HG03139 (cell line): Measurements from ENCODE around the gene TSPYL4.

Source experiments
- ATAC-seq: cut with Tn5 transposase; IDR thresholded peaks from one replicate; pipeline ENCODE4 v1.9.1; 2021; ENCODE audit not compliant: unreplicated experiment

Gene TSPYL4

GRCh38 chr6:116229287-116229913, 24.5 kb downstream of the TSPYL4 start:
- ATAC-seq: no peak

- no peak for ATAC-seq
Observed at GRCh38 chr6:116223355-116223754, 30.5 kb downstream of the TSPYL4 start.

GRCh38 chr6:116221911-116222310, 32.0 kb downstream of the TSPYL4 start:
- no peak for ATAC-seq

- no peak for ATAC-seq
Observed at GRCh38 chr6:116221067-116221466, 32.8 kb downstream of the TSPYL4 start.

DNA sequence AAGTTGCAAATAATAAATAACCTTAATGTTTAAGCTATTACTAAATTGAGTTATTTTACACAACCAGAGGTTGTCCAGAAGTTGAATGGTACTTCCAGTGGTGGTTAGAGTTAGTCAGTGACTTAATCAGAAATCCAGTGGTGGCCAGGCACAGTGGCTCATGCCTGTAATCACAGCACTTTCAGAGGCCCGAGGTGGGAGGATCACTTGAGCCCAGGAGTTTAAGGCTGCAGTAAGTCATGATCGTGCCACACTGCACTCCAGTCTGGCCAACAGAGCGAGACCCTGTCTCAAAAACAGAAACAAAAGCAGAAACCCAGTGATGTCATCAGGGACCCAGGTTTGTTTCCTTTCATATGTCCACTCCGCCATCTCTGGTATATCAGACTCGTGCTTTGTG, 35.0 kb downstream of the TSPYL4 start:
- ATAC-seq: no peak

- ATAC-seq: no peak
Observed at GRCh38 chr6:116218172-116218633, 35.7 kb downstream of the TSPYL4 start.

GRCh38 chr6:116217069-116217468, 36.8 kb downstream of the TSPYL4 start:
- no peak for ATAC-seq

GRCh38 chr6:116215414-116215813, 38.5 kb downstream of the TSPYL4 start:
- ATAC-seq: no peak

GRCh38 chr6:116214681-116215080, 39.2 kb downstream of the TSPYL4 start:
- no peak for ATAC-seq

GRCh38 chr6:116210750-116211425, 43.0 kb downstream of the TSPYL4 start:
- ATAC-seq: no peak

DNA sequence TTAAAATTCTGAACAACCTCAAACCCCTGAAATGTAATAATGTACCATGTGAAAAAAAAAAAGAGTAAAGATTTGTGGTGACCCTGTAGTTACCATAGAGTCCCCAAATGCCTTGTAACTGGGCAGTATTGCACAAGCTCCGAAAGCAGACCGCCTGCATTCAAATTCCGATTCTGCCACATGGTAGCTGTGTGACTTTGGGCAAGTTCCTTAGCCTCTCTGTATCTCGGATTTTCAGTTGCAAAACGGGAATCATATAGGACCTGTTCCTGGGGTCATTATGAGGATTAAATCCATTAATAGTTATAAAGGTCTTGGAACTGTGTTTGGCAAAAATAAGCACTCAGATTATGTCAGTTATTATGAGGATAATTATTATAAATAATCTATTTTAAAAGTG, 43.6 kb downstream of the TSPYL4 start:
- ATAC-seq: no peak

DNA sequence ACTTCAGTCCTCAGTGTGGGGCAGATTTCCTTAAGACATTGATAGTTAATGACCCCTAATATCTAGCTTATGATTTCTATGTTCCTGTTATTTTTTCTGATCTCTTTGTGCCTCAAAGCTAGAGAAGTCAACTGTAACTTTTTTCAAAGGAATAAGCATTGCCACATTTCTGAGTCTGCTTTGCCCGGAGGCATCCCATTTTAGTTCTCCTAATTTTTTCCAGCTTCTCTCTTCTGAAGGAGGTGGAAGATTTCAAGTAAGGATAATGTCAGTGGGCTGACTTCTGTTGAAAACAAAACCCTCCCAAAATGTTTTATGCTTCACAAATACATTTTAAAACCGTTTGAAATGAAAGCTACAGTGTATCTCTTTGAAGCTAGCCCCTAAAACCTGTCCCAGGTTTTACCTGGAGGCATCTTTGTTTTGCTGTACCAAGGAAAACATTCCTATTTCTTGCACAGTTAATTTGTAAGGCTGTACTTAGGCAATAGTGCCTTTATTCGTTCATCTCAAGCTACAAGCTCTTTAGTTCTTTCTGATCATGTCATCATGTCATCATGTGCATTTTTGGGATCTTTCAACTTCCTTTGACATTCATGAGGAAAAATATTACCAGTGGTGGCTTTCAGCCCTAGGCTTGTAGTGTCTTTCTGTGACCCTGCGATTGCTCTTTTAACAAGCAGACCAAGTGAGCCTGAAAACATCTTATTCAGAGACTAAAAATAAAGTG, 45.7 kb downstream of the TSPYL4 start:
- ATAC-seq: no peak

GRCh38 chr6:116206231-116206903, 47.5 kb downstream of the TSPYL4 start:
- no peak for ATAC-seq

DNA sequence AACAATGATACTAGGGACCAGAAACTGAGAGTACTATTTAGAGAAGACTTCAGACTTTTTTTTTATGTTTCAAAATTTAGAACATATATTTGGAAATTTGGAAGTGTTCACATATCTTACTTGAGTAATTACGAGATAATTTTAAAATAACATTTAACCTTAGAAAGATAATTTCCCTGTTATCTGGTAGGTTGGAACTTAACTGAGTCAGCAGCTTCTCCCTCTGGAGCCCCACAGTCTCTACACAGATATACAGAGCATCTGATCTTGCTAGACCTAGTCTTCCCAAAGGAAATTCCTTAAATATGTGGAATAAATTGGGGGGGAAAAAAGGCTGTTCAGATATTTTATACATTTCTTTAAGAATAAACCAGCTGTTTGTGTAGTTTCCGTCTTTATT, 48.6 kb downstream of the TSPYL4 start:
- ATAC-seq: no peak

GRCh38 chr6:116201538-116201937, 52.3 kb downstream of the TSPYL4 start:
- ATAC-seq: no peak

GRCh38 chr6:116200619-116201249, 53.1 kb downstream of the TSPYL4 start:
- no peak for ATAC-seq
